Neural progenitor cell (in vitro differentiated cells): ENCODE data around the gene SMIM21.

Source experiments
- CTCF ChIP-seq: fragments of 200-600 bp; sonication (generic); IDR thresholded peaks from 2 replicates; pipeline ENCODE4 v1.5.1; 2017; ENCODE audit warnings: antibody characterized with exemption, mild to moderate bottlenecking
- EZH2phosphoT487 ChIP-seq: fragments of 200-600 bp; sonication (generic); IDR thresholded peaks from 2 replicates; pipeline ENCODE4 v1.6.1; 2017; ENCODE audit warnings: antibody characterized with exemption

- TF ChIP-seq CTCF (no peak), EZH2phosphoT487 (no peak)
Measured at GRCh38 chr18:75467851-75468250, 40.3 kb upstream of the SMIM21 start.
